HepG2 (cell line): Measurements from ENCODE around the gene ZNF845. TPM values are rescaled to one million over a fixed set of nuclear protein-coding genes. Genes with fewer than 3 reads are reported as not detected.

ENCODE experiments used
- ATAC-seq: fragments of 200-7000 bp; cut with Tn5 transposase; 3 replicates; pipeline ENCODE4 v1.9.1; 2020; ENCODE audit warnings: mild to moderate bottlenecking, moderate library complexity
- BruUV-seq: library from RNA; stranded (reverse); fragments of 400-500 nt; replicated peaks from 2 replicates; lab custom pipeline; 2021; lab: Mats Ljungman, UMichigan
- CTCF ChIA-PET: fragments of 300-600 bp; formaldehyde crosslinking; extraction: SDS; loops from one replicate; lab custom pipeline; 2021; ENCODE audit warnings: low total read pairs, inconsistent platforms, low intra/inter-chr PET ratio; lab: Yijun Ruan, JAX
- POLR2A ChIA-PET: fragments of 350-600 bp; sonication (Branson Sonifier 250); formaldehyde crosslinking; loops from one replicate; lab custom pipeline; 2020; ENCODE audit warnings: antibody characterized with exemption, inconsistent platforms; lab: Yijun Ruan, JAX
- DNase-seq: peaks from one replicate; pipeline ENCODE4 v3.0.0-alpha.2; 2015; ENCODE audit warnings: low spot score
- FAIRE-seq: peaks from 3 replicates; lab custom pipeline; 2011; peaks lifted over from hg19 to GRCh38; lab: Jason Lieb, UNC
- H2AFZ ChIP-seq: one replicate; pipeline ENCODE4 v1.6.1; 2011; ENCODE audit warnings: low read length, inconsistent platforms
- H3K27ac ChIP-seq: fragments of 300-600 bp; 3 replicates; pipeline ENCODE4 v1.8.0; 2011; ENCODE audit warnings: mixed run types, mild to moderate bottlenecking, mixed read lengths, low read length, inconsistent platforms; ENCODE audit not compliant: insufficient read depth; ENCODE audit errors: extremely low read length
- H3K27me3 ChIP-seq, 2 experiments: fragments of 200-600 bp in 1 of 2; 2 replicates in 1 of 2; 3 replicates in 1 of 2; pipeline versions ENCODE4 v1.6.0 to v1.8.0; 2011; ENCODE audit warnings: low read length in 2 of 2, mild to moderate bottlenecking in 2 of 2, moderate library complexity in 2 of 2, inconsistent platforms in 1 of 2; ENCODE audit not compliant: insufficient read depth in 2 of 2, control insufficient read depth in 1 of 2
- H3K36me3 ChIP-seq, 2 experiments: fragments of 200-600 bp in 1 of 2; replicated peaks in 1 of 2; 2 replicates in 1 of 2; 3 replicates in 1 of 2; pipeline versions ENCODE4 v1.5.1 to v1.8.0; 2011; ENCODE audit warnings: low read length in 2 of 2, inconsistent platforms in 1 of 2; ENCODE audit not compliant: insufficient read depth in 2 of 2, control insufficient read depth in 1 of 2
- H3K4me1 ChIP-seq: 2 replicates; pipeline ENCODE4 v1.5.1; 2012; ENCODE audit warnings: low read length, inconsistent platforms; ENCODE audit not compliant: insufficient read depth
- H3K4me2 ChIP-seq: 2 replicates; pipeline ENCODE4 v1.6.0; 2011; ENCODE audit warnings: low read depth, low read length, inconsistent platforms
- H3K4me3 ChIP-seq, 3 experiments: fragments of 200-600 bp in 1 of 3; sonication (generic), shearing (Covaris generic) in 1 of 3; replicated peaks in 1 of 3; 2 replicates each; pipeline ENCODE4 v1.5.1; 2011 to 2016; ENCODE audit warnings: low read length in 3 of 3, inconsistent platforms in 2 of 3, low read depth in 2 of 3, mild to moderate bottlenecking in 2 of 3, control low read depth in 1 of 3, mixed read lengths in 1 of 3; ENCODE audit not compliant: insufficient read depth in 1 of 3
- H3K79me2 ChIP-seq: one replicate; pipeline ENCODE4 v1.6.1; 2011; ENCODE audit warnings: low read length, inconsistent platforms; ENCODE audit not compliant: insufficient read depth
- H3K9ac ChIP-seq: 2 replicates; pipeline ENCODE4 v1.6.0; 2011; ENCODE audit warnings: mild to moderate bottlenecking, low read depth, low read length, inconsistent platforms; ENCODE audit not compliant: insufficient read depth
- H3K9me3 ChIP-seq: 2 replicates; pipeline ENCODE4 v1.5.1; 2012; ENCODE audit warnings: mild to moderate bottlenecking, low read length
- H4K20me1 ChIP-seq: 2 replicates; pipeline ENCODE4 v1.6.0; 2011; ENCODE audit warnings: inconsistent platforms, mild to moderate bottlenecking, low read length, moderate library complexity; ENCODE audit not compliant: insufficient read depth
- BCL6 ChIP-seq: IDR thresholded peaks from 2 replicates; pipeline ENCODE4 v1.6.1; 2016; ENCODE audit warnings: missing genetic modification reagents, missing compliant biosample characterization
- DPF2 ChIP-seq: sonication (generic); formaldehyde crosslinking; IDR thresholded peaks from 2 replicates; pipeline ENCODE4 v1.4.0; 2020; ENCODE audit warnings: mild to moderate bottlenecking, low read depth, missing genetic modification reagents, borderline replicate concordance
- HMGXB4 ChIP-seq, 2 experiments: sonication (generic) in 1 of 2; formaldehyde crosslinking in 1 of 2; IDR thresholded peaks; 2 replicates each; pipeline versions ENCODE4 v1.4.0 to v1.6.1; 2018 to 2020; ENCODE audit warnings: missing genetic modification reagents in 2 of 2, borderline replicate concordance in 1 of 2, low read depth in 1 of 2, mild to moderate bottlenecking in 1 of 2, missing biosample characterization in 1 of 2
- HNF4G ChIP-seq, 2 experiments: sonication (generic) in 1 of 2; formaldehyde crosslinking in 1 of 2; IDR thresholded peaks; 2 replicates each; pipeline versions ENCODE4 v1.4.0 to v1.6.1; 2011 to 2020; ENCODE audit warnings: borderline replicate concordance in 2 of 2, low read depth in 2 of 2, mild to moderate bottlenecking in 2 of 2, low read length in 1 of 2, missing genetic modification reagents in 1 of 2, moderate library complexity in 1 of 2
- HNRNPLL ChIP-seq: fragments of 200-400 bp; formaldehyde crosslinking; IDR thresholded peaks from 2 replicates; pipeline ENCODE4 v1.6.1; 2017; ENCODE audit warnings: mild to moderate bottlenecking, low read depth, low read length; ENCODE audit not compliant: poor library complexity, severe bottlenecking
- KLF13 ChIP-seq: sonication (generic); formaldehyde crosslinking; IDR thresholded peaks from 2 replicates; pipeline ENCODE4 v1.4.0; 2020; ENCODE audit warnings: mild to moderate bottlenecking, missing genetic modification reagents
- MED13 ChIP-seq: sonication (generic); formaldehyde crosslinking; IDR thresholded peaks from 2 replicates; pipeline ENCODE4 v1.5.0; 2020; ENCODE audit warnings: missing genetic modification reagents
- MTA3 ChIP-seq: sonication (generic); formaldehyde crosslinking; IDR thresholded peaks from 2 replicates; pipeline ENCODE4 v1.4.0; 2020; ENCODE audit warnings: missing genetic modification reagents
- NFATC3 ChIP-seq: sonication (generic); formaldehyde crosslinking; IDR thresholded peaks from 2 replicates; pipeline ENCODE4 v1.5.1; 2020; ENCODE audit warnings: mild to moderate bottlenecking, missing genetic modification reagents
- NR3C1 ChIP-seq: sonication (generic); formaldehyde crosslinking; IDR thresholded peaks from 2 replicates; pipeline ENCODE4 v1.4.0; 2020; ENCODE audit warnings: missing genetic modification reagents
- SIX1 ChIP-seq: sonication (generic); formaldehyde crosslinking; IDR thresholded peaks from 2 replicates; pipeline ENCODE4 v1.4.0; 2020; ENCODE audit warnings: missing genetic modification reagents, borderline replicate concordance
- SRF ChIP-seq: IDR thresholded peaks from 2 replicates; pipeline ENCODE4 v1.6.1; 2011; ENCODE audit warnings: mild to moderate bottlenecking, low read depth, low read length, moderate library complexity
- ZNF430 ChIP-seq: sonication (generic); formaldehyde crosslinking; IDR thresholded peaks from 2 replicates; pipeline ENCODE4 v1.9.0; 2021; ENCODE audit warnings: mild to moderate bottlenecking, missing genetic modification reagents
- WGBS: methylation state at CpG from one replicate; pipeline ENCODE4 v1.1.6; 2017; ENCODE audit warnings: low lambda C conversion rate; 5-methylcytosine and 5-hydroxymethylcytosine counted together
- in situ Hi-C: cut with HindIII; loops from 2 replicates; pipeline ENCODE4 v1.10.0; 2017; ENCODE audit warnings: low pct_unique_long_range_greater_than_20kb; ENCODE audit not compliant: extremely low pct_ligation_motif_present
- intact Hi-C: fragments of 100-400 bp; cut with micrococcal nuclease; formaldehyde crosslinking; loops from one replicate; pipeline ENCODE4 v1.10.0; 2022; ENCODE audit not compliant: unreplicated experiment
- polyA plus RNA-seq, 8 experiments: library from polyadenylated mRNA; depleted of rRNA in 3 of 8; stranded (reverse) in 7 of 8; unstranded in 1 of 8; fragments of >200 nt; fragmentation: Illumina TruSeq in 4 of 8; extraction: Trizol in 4 of 8; gene quantifications; 2 replicates each; pipeline versions ENCODE4 v1.2.1 to v1.2.3, GENCODE V29; 2011 to 2016; ENCODE audit warnings: low read depth in 4 of 8, missing spikeins in 1 of 8, mixed read lengths in 1 of 8; ENCODE audit not compliant: insufficient read depth in 1 of 8
- total RNA-seq, 5 experiments: library from RNA; depleted of rRNA; stranded (reverse); fragments of >200 nt; fragmentation: Illumina TruSeq; extraction: Trizol; gene quantifications; 2 replicates each; pipeline ENCODE4 v1.2.3, GENCODE V29; 2016; ENCODE audit warnings: low read depth in 1 of 5
- TF ChIP-seq, protein P1 (sequence below): sonication (generic); formaldehyde crosslinking; IDR thresholded peaks from 2 replicates; pipeline ENCODE4 v1.4.0; 2020; ENCODE audit warnings: mild to moderate bottlenecking, missing genetic modification reagents

The ZNF845 gene
- total and polyA plus RNA-seq, 2 of the 13 experiments (the other 11 are each of a cell fraction or from before 2014, with no cell fraction given), result 1.7 to 9.6 TPM

DNA sequence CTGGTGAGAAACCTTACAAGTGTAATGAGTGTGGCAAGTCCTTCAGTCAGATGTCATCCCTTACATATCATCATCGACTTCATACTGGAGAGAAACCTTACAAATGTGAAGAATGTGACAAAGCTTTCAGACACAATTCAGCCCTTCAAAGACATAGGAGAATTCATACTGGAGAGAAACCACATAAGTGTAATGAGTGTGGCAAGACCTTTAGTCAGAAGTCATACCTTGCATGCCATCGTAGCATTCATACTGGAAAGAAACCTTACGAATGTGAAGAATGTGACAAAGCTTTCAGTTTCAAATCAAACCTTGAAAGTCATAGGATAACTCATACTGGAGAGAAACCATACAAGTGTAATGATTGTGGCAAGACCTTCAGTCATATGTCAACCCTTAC, 47.8 kb downstream of the ZNF845 start (continued):
- TF ChIP-seq HMGXB4 (CRISPR knock-in tag; IDR thresholded peaks at IDR 0.05; ENCODE audit: borderline replicate concordance in 1 of 2, low read depth in 1 of 2), result no peak
- TF ChIP-seq BCL6 (CRISPR knock-in tag), result no peak
- no peak for TF ChIP-seq SIX1
- TF ChIP-seq MTA3 (CRISPR knock-in tag), result no peak

GRCh38 chr19:53388168-53388567, 54.6 kb downstream of the ZNF845 start:
- no TSS peak for BruUV-seq
- no peak overlapping the region for H3K9ac ChIP-seq
- H4K20me1 ChIP-seq, result no peaks in the 10 kb centered on the region
- no peak overlapping the region for H3K4me3 ChIP-seq
- 61% methylated on average over 3 of the region's 3 CpGs for WGBS
- no peak for DNase-seq
- H3K9me3 ChIP-seq, result peaks cover 27% of the 10 kb centered on the region
- ATAC-seq, result no peak
- FAIRE-seq, result no peak
- H3K27ac ChIP-seq, result no peak overlapping the region
- no peaks in the 10 kb centered on the region for H3K36me3 ChIP-seq
- in situ Hi-C loops (no loop called here), intact Hi-C loops (no loop called here)
- H2AFZ ChIP-seq, result no peak overlapping the region
- H3K4me2 ChIP-seq, result no peak overlapping the region
- H3K79me2 ChIP-seq, result no peaks in the 10 kb centered on the region
- ChIA-PET CTCF (no interaction called here), POLR2A (interaction anchor here (1.7 kb wide), 1 partner anchor 55 kb away, joined by 3 read pairs; the partner anchor contains the start of gene ZNF845)
- no peaks in the 10 kb centered on the region for H3K27me3 ChIP-seq
- 0 out of 2 replicates have a peak, but pooled peaks cover 6% of the 10 kb centered on the region for H3K4me1 ChIP-seq
- TF ChIP-seq NFATC3 (no peak), DPF2 (CRISPR knock-in tag) (no peak), HNF4G (IDR thresholded peaks at IDR 0.05; ENCODE audit: borderline replicate concordance, low read depth, low read length) (no peak), HNF4G (CRISPR knock-in tag; IDR thresholded peaks at IDR 0.05; ENCODE audit: borderline replicate concordance, low read depth) (no peak), KLF13 (no peak), HNRNPLL (no peak), MED13 (CRISPR knock-in tag) (no peak), SRF (no peak), NR3C1 (CRISPR knock-in tag) (no peak), ZNF430 (CRISPR knock-in tag) (no peak)
- TF ChIP-seq, protein P1, sequence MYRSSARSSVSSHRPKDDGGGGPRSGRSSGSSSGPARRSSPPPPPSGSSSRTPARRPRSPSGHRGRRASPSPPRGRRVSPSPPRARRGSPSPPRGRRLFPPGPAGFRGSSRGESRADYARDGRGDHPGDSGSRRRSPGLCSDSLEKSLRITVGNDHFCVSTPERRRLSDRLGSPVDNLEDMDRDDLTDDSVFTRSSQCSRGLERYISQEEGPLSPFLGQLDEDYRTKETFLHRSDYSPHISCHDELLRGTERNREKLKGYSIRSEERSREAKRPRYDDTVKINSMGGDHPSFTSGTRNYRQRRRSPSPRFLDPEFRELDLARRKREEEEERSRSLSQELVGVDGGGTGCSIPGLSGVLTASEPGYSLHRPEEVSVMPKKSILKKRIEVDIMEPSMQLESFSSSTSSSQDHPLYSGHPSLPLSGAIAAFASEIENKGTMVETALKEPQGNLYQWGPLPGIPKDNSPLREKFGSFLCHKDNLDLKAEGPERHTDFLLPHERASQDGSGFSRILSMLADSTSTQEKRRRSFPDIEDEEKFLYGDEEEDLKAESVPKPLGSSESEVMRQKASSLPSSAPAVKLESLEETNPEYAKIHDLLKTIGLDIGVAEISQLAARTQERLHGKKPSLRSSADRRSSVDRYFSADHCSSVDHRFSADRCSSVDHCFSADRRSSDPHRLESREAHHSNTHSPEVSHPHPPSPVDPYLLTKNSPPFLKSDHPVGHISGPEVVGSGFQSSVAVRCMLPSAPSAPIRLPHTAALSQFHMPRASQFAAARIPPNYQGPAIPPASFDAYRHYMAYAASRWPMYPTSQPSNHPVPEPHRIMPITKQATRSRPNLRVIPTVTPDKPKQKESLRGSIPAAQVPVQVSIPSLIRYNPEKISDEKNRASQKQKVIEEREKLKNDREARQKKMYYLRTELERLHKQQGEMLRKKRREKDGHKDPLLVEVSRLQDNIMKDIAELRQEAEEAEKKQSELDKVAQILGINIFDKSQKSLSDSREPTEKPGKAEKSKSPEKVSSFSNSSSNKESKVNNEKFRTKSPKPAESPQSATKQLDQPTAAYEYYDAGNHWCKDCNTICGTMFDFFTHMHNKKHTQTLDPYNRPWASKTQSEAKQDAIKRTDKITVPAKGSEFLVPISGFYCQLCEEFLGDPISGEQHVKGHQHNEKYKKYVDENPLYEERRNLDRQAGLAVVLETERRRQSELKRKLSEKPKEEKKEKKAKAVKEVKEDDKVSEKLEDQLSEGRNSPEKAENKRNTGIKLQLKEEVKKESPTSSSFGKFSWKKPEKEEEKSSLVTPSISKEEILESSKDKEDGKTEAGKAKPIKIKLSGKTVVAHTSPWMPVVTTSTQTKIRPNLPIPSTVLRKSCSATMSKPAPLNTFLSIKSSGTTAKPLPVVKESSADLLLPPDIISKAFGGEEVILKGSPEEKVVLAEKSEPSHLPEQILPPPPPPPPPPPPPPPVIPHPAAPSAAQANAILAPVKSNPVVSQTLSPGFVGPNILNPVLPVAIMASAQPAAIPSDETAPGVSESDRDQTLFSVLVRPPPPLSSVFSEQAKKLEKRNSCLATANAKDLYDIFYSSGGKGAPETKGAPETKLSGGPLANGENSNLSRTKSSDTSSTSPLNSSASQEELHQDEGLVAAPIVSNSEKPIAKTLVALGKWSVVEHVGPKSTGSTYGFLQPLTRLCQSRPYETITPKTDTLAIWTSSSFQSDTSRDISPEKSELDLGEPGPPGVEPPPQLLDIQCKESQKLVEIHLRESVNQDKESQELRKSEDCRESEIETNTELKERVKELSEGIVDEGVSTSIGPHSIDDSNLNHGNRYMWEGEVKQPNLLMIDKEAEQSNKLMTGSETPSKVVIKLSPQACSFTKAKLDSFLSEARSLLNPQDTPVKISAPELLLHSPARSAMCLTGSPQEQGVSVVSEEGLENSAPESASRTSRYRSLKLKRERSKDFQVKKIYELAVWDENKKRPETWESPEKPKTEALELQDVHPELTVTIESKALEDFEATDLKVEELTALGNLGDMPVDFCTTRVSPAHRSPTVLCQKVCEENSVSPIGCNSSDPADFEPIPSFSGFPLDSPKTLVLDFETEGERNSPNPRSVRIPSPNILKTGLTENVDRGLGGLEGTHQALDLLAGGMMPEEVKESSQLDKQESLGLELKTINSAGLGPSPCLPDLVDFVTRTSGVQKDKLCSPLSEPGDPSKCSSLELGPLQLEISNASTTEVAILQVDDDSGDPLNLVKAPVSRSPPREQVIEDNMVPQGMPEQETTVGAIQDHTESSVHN (CRISPR knock-in tag), result no peak
